SK-N-MC (cell line): Measurements from ENCODE around the gene LGI4.
A peak's percentile ranks its signal among the peaks of the same experiment; 100 is the strongest.

Experiments
- DNase-seq: peaks from one replicate; pipeline ENCODE4 v3.0.0-alpha.2; 2011; ENCODE audit warnings: low read depth, low spot score
- H3K27ac ChIP-seq: fragments of 200-600 bp; sonication (generic); 2 replicates; pipeline ENCODE4 v1.5.1; 2016; ENCODE audit warnings: mixed run types
- H3K36me3 ChIP-seq: fragments of 200-600 bp; sonication (generic); 2 replicates; pipeline ENCODE4 v1.6.1; 2017; ENCODE audit warnings: antibody characterized with exemption, low read length, mixed read lengths; ENCODE audit not compliant: insufficient read depth
- H3K4me3 ChIP-seq: fragments of 200-600 bp; sonication (generic); 2 replicates; pipeline ENCODE4 v1.5.1; 2016
- H3K9ac ChIP-seq: fragments of 200-600 bp; sonication (generic); 2 replicates; pipeline ENCODE4 v1.8.0; 2017; ENCODE audit warnings: mixed run types, mixed read lengths; ENCODE audit not compliant: insufficient read length
- H3K9me3 ChIP-seq: fragments of 200-600 bp; sonication (generic); 2 replicates; pipeline ENCODE4 v1.6.1; 2017; ENCODE audit warnings: low read depth, mild to moderate bottlenecking, antibody characterized with exemption, low read length, moderate library complexity, mixed read lengths
- EZH2 ChIP-seq: fragments of 200-600 bp; sonication (generic); IDR thresholded peaks from one replicate; pipeline ENCODE4 v1.6.1; 2017; ENCODE audit warnings: antibody characterized with exemption
- FOXP2 ChIP-seq: optimal IDR thresholded peaks from 2 replicates; pipeline ENCODE3; 2011; ENCODE audit warnings: mild to moderate bottlenecking, moderate library complexity; ENCODE audit not compliant: insufficient read depth; ENCODE audit errors: extremely low read length, control extremely low read depth
- POLR2AphosphoS5 ChIP-seq: IDR thresholded peaks from 2 replicates; pipeline ENCODE4 v1.6.1; 2012; ENCODE audit warnings: mild to moderate bottlenecking, low read depth, low read length, borderline replicate concordance

Gene LGI4

DNA sequence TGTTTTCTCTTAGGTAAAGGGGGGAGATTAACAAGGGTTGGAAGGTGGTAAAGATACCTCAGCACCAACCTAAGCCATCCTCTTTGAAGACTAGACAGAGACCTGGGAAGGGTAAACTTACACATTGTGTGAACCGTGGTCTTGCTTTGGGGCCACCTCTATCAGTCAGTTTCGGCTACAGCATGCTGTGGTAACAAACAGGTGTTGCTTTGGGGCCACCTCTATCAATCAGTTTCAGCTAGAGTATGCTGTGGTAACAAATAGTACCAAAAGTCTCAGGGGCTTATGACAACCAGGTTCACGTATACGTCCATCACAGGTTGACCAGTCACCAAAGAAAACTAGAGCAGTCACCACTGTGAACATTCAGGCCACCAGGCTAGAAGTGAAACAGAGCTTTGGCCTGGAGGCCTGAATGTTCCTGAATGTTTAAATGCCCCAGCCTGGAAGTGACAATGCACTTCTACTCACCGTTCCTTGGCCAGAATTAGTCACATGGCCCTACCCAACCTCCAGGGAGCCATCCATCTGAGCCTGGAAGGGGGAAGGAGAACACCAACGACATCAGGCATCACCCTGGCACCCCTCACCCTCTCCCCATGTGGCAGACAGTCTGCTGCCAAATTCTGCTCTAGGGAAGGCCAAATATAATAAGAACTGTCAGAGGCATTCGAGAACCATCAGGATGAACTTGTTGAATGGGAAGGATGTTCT lies 12.0 kb upstream of the LGI4 start:
- Histone ChIP-seq H3K9ac (no peak overlapping the region), H3K27ac (no peak overlapping the region), H3K4me3 (no peak overlapping the region), H3K9me3 (no peaks in the 10 kb centered on the region), H3K36me3 (no peaks in the 10 kb centered on the region)
- TF ChIP-seq POLR2AphosphoS5 (no peak), EZH2 (no peak), FOXP2 (no peak)
- DNase-seq: no peak

DNA sequence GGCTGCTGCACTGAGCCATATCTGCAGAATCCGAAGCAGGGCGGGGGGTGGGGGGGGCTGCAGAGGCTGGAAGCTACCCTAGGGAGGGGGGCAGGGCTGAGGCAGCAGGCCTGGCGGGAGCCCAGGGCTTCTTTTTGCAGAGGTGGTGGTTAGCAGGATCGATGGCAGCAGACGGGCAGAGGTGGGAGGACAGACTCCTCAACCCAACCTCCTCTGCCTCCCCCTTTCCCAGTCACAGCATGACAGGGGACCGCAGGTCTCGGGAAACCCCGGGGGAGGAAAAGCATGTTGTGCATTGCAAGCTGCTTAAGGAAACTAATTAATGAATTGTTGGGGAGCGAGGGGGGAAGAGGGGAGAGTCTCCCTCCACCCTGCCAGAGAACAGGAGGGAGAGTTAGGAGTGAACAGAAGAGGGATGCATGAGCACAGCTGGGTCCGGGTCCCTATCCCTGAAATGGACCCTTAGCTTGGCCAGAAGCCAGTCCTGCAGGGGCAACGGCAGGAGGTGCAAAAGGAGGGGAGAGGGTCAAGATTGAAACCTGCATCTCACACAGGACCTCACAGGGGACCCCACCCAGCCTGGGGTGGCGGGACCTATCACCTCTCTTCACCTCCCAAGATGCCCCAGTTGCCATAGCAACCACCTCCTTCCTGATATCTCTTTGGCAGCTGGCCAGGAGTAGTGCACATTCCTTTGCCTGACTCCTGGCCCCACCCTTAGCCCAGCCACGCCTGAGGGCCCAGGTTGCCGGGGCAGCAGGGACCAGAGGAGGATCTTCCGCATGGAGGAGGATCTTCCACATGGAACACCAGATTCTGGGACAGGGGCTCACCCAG lies 10.0 kb upstream of the LGI4 start:
- TF ChIP-seq FOXP2 (no peak), POLR2AphosphoS5 (no peak), EZH2 (no peak)
- H3K27ac ChIP-seq: no peak overlapping the region
- DNase-seq: no peak
- no peaks in the 10 kb centered on the region for H3K36me3 ChIP-seq
- H3K9ac ChIP-seq: no peak overlapping the region
- no peaks in the 10 kb centered on the region for H3K9me3 ChIP-seq
- H3K4me3 ChIP-seq: no peak overlapping the region

GRCh38 chr19:35144259-35144599 lies 9.4 kb upstream of the LGI4 start:
- Histone ChIP-seq H3K9ac (no peak overlapping the region), H3K36me3 (no peaks in the 10 kb centered on the region), H3K9me3 (no peaks in the 10 kb centered on the region), H3K27ac (no peak overlapping the region), H3K4me3 (no peak overlapping the region)
- DNase-seq: no peak
- TF ChIP-seq EZH2 (no peak), FOXP2 (no peak), POLR2AphosphoS5 (no peak)

DNA sequence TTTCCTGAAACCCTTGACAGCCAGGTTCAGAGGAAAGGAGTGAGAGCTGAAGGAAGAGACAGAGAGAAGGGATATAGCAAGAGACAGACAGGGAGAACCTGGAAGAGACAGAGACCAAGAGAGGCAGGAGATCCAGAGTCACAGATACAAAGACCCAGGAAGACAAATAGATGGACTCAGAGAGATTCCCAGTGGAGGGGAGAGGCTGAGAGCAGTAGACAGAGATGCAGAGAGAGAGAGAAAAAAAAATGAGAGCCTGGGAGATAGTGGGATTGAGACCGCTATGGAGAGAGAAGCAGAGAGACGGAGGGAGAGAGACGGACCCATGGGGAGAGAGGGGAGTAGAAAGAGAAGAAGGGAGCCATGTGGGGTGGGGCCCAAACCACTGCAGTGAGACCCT lies 9.0 kb upstream of the LGI4 start:
- DNase-seq: no peak
- Histone ChIP-seq H3K27ac (no peak overlapping the region), H3K36me3 (no peaks in the 10 kb centered on the region), H3K9ac (no peak overlapping the region), H3K4me3 (no peak overlapping the region), H3K9me3 (no peaks in the 10 kb centered on the region)
- TF ChIP-seq POLR2AphosphoS5: no peak

GRCh38 chr19:35143231-35143715 lies 8.4 kb upstream of the LGI4 start, which contains the start of gene FXYD7:
TSS of gene FXYD7 (plus strand) at chr19:35143255. CDS start at chr19:35143334, 79 bp downstream.
- H3K27ac ChIP-seq: no peak within 1 kb of the TSS
- peak within 1 kb of the TSS; percentile 42; the same call in 1 of the 2 replicates for H3K4me3 ChIP-seq
- H3K36me3 ChIP-seq: no peaks in the 10 kb centered on the region
- DNase-seq: no peak
- no peak within 1 kb of the TSS for H3K9ac ChIP-seq
- no peaks in the 10 kb centered on the region for H3K9me3 ChIP-seq
- TF ChIP-seq FOXP2 (no peak), POLR2AphosphoS5 (no peak), EZH2 (no peak)

- TF ChIP-seq EZH2: no peak
- no peak for TF ChIP-seq FOXP2
- TF ChIP-seq POLR2AphosphoS5: no peak
- no peaks in the 10 kb centered on the region for H3K9me3 ChIP-seq
- no peak overlapping the region for H3K9ac ChIP-seq
- H3K4me3 ChIP-seq: peak overlapping the region; percentile 42; the same call in 1 of the 2 replicates
- H3K27ac ChIP-seq: no peak overlapping the region
- no peak for DNase-seq
- no peaks in the 10 kb centered on the region for H3K36me3 ChIP-seq
Measured at GRCh38 chr19:35142606-35143230, 7.9 kb upstream of the LGI4 start.

- H3K9ac ChIP-seq: no peak overlapping the region
- H3K4me3 ChIP-seq: peak overlapping the region; percentile 42; the same call in 1 of the 2 replicates
- H3K9me3 ChIP-seq: no peaks in the 10 kb centered on the region
- DNase-seq: no peak
- no peaks in the 10 kb centered on the region for H3K36me3 ChIP-seq
- H3K27ac ChIP-seq: no peak overlapping the region
- no peak for TF ChIP-seq POLR2AphosphoS5
Measured at GRCh38 chr19:35141837-35142605, 7.2 kb upstream of the LGI4 start.

GRCh38 chr19:35140962-35141836 lies 6.3 kb upstream of the LGI4 start:
- no peak for TF ChIP-seq EZH2
- no peak for TF ChIP-seq POLR2AphosphoS5
- TF ChIP-seq FOXP2: no peak
- no peak overlapping the region for H3K27ac ChIP-seq
- H3K36me3 ChIP-seq: no peaks in the 10 kb centered on the region
- no peak overlapping the region for H3K9ac ChIP-seq
- H3K4me3 ChIP-seq: no peak overlapping the region; the same call in 1 of the 2 replicates
- DNase-seq: no peak
- no peaks in the 10 kb centered on the region for H3K9me3 ChIP-seq
